ENCODE measurements around the gene OPA1.

The OPA1 gene

GRCh38 chr3:193556841-193557240 lies 36.2 kb upstream of the OPA1 start:
- TF ChIP-seq CTCF (conservative IDR thresholded peaks at IDR 0.05) (no peak), ZFX (IDR thresholded peaks at IDR 0.05) (no peak)
- no peak overlapping the region for H3K27ac ChIP-seq

- TF ChIP-seq ZFX (IDR thresholded peaks at IDR 0.05) (no peak), CTCF (conservative IDR thresholded peaks at IDR 0.05) (no peak)
- H3K27ac ChIP-seq = no peak overlapping the region
Measured at GRCh38 chr3:193559100-193559499, 33.9 kb upstream of the OPA1 start.

DNA sequence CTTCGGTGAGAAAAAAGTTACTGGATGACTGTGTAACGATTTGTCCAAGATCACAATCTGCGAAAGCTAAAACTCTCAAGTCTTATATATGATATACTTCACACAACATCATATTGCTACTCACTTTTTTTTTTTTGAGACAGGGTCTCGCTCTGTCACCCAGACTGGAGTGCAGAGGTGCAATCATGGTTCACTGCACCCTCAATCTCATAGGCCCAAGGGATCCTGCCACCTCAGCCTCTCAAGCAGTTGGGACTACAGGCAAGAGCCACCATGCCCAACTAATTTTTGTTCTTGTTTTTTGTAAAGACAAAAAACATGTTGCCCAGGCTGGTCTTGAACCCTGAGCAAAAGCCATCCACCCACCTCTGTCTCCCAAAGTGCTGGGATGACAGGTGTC lies 32.9 kb upstream of the OPA1 start:
- H3K27ac ChIP-seq = no peak overlapping the region
- TF ChIP-seq CTCF (conservative IDR thresholded peaks at IDR 0.05) (no peak), ZFX (IDR thresholded peaks at IDR 0.05) (no peak)

GRCh38 chr3:193560870-193561269 lies 32.1 kb upstream of the OPA1 start:
- no peak overlapping the region for H3K27ac ChIP-seq
- TF ChIP-seq ZFX (IDR thresholded peaks at IDR 0.05) (no peak), CTCF (conservative IDR thresholded peaks at IDR 0.05) (no peak)

DNA sequence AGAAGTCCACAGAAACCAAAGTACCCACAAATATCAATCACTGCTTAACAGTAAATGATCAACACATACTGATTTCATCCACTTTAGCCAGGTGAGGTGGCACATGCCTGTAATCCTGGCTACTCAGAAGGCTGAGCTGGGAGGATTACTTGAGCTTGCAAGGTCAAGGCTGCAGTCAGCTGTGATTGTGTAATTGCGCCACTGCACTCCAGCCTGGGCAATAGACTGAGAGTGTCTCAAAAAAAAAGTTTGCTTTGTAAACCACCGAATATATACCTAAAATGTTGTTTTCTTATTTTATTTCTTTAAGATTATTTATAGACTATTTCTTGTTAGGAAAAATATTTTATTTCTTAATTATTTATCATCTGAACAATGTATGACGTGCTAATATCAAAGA lies 29.6 kb upstream of the OPA1 start:
- no peak overlapping the region for H3K27ac ChIP-seq
- TF ChIP-seq CTCF (conservative IDR thresholded peaks at IDR 0.05) = no peak
- no peak for TF ChIP-seq ZFX (IDR thresholded peaks at IDR 0.05)

GRCh38 chr3:193564012-193564411 lies 29.0 kb upstream of the OPA1 start:
- H3K27ac ChIP-seq = no peak overlapping the region
- no peak for TF ChIP-seq ZFX (IDR thresholded peaks at IDR 0.05)
- TF ChIP-seq CTCF (conservative IDR thresholded peaks at IDR 0.05) = peak; percentile 59

DNA sequence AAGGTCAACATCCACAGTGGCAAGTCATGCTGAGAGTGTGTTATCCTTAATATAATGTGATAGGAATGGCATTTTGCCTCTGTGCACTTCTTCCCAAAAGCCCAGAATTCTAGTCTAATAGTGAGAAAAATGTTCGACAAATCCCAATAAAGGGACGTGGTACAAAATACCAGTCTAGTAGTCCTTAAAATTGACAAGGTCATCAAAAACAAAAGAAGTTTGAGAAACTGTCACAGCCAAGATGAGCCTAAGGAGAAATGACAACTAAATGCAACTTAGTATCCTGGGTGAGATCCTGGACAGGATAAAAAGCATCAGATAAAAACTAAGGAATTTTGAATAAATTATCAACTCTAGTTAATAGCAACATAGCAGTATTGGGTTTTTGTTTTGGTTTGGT lies 23.9 kb upstream of the OPA1 start:
- H3K27ac ChIP-seq = no peak overlapping the region
- TF ChIP-seq ZFX (IDR thresholded peaks at IDR 0.05) (no peak), CTCF (conservative IDR thresholded peaks at IDR 0.05) (no peak)

All from C4-2B (cell line).